Thyroid gland (tissue), 4 donors: ENCODE data around the gene SMAP2. TPM values are rescaled to one million over a fixed set of nuclear protein-coding genes. Genes with fewer than 3 reads are reported as not detected.

Experiments
- DNase-seq, 2 donors: peaks; one replicate each; pipeline ENCODE4 v3.0.0-alpha.2; 2019
- H3K27ac ChIP-seq, 3 donors: fragments of 200-600 bp; sonication (generic); 1 replicate in 2 of 3; 2 replicates in 1 of 3; pipeline ENCODE4 v1.5.1; 2016 to 2019; ENCODE audit warnings: mild to moderate bottlenecking in 1 of 3, moderate library complexity in 1 of 3
- H3K27me3 ChIP-seq: fragments of 200-600 bp; sonication (generic); one replicate; pipeline ENCODE4 v1.5.1; 2019
- H3K36me3 ChIP-seq, 2 donors: fragments of 200-600 bp; sonication (generic); one replicate each; pipeline ENCODE4 v1.5.1; 2016 to 2019
- H3K4me1 ChIP-seq, 2 donors: fragments of 200-600 bp; sonication (generic); one replicate each; pipeline ENCODE4 v1.5.1; 2017 to 2019
- H3K4me3 ChIP-seq, 3 donors: fragments of 200-600 bp; sonication (generic); replicated peaks in 1 of 3; 1 replicate in 2 of 3; 2 replicates in 1 of 3; pipeline ENCODE4 v1.5.1; 2016; ENCODE audit warnings: mild to moderate bottlenecking in 1 of 3
- H3K9me3 ChIP-seq: fragments of 200-600 bp; sonication (generic); one replicate; pipeline ENCODE4 v1.5.1; 2017
- POLR2A ChIP-seq, 2 donors: fragments of 450-650 bp; IDR thresholded peaks; one replicate each; pipeline ENCODE4 v1.6.1; 2017; ENCODE audit warnings: antibody characterized with exemption in 2 of 2, mild to moderate bottlenecking in 2 of 2, moderate library complexity in 1 of 2
- whole genome bisulfite sequencing, 2 donors: methylation state at CpG; one replicate each; pipeline ENCODE4 v1.1.5; 2017; 5-methylcytosine and 5-hydroxymethylcytosine counted together
- intact Hi-C: fragments of 100-400 bp; cut with DNase I; formaldehyde crosslinking; loops from one replicate; pipeline ENCODE4 v1.15.1; 2023
- total RNA-seq, 4 donors: library from RNA; depleted of rRNA; stranded (reverse); fragments of >200 nt; gene quantifications; one replicate each; pipeline ENCODE4 v1.2.3, GENCODE V29; 2016
- TF ChIP-seq, protein P1 (sequence below), 6 experiments: fragments of 200-600 bp in 3 of 6; fragments of 450-650 bp in 3 of 6; sonication (generic) in 3 of 6; IDR thresholded peaks; one replicate each; pipeline ENCODE4 v1.5.1; 2016 to 2019; ENCODE audit warnings: antibody characterized with exemption in 6 of 6, mild to moderate bottlenecking in 2 of 6, inconsistent platforms in 1 of 6, moderate library complexity in 1 of 6

The SMAP2 gene
- total RNA-seq, 4 donors from 2014 or later, result 21.9 to 29.3 (median 26.8) TPM

DNA sequence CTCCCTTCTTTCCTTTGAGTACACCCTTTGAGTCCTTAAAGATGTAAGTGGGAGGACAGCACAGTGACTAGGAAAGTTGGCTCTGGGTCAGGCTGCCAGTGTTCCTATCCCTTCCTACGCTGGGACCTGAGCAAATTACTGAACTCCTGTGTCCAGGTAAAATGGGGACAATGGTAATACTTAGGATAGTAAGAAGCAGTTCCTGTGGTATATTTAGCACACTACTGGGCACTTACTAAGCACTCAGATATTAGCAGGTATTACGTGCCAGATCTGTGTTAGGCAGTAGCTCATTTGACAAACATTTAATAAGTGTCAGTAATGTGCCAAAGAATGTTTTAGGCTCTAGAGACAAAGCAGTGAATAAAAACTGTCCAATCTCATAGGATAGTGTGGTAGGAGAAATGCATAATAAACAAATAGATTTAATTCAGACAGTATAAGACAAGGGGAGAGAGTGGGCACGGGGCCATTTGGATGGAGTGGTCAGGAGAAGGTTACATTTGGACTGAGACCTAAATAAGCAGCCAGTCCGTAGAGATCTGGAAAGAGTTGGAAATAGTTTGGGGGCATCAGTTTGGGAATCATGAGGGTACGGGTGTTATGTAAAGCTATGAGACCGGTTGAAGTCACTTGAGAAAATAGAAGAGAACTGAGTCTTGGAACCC lies 50.6 kb downstream of the SMAP2 start:
- no peak for DNase-seq
- intact Hi-C loops, result no loop called here
- H3K36me3 ChIP-seq, result no peaks in the 10 kb centered on the region
- H3K27me3 ChIP-seq, result no peaks in the 10 kb centered on the region
- H3K27ac ChIP-seq, result no peak overlapping the region
- TF ChIP-seq POLR2A (IDR thresholded peaks at IDR 0.05), result no peak
- TF ChIP-seq, protein P1, sequence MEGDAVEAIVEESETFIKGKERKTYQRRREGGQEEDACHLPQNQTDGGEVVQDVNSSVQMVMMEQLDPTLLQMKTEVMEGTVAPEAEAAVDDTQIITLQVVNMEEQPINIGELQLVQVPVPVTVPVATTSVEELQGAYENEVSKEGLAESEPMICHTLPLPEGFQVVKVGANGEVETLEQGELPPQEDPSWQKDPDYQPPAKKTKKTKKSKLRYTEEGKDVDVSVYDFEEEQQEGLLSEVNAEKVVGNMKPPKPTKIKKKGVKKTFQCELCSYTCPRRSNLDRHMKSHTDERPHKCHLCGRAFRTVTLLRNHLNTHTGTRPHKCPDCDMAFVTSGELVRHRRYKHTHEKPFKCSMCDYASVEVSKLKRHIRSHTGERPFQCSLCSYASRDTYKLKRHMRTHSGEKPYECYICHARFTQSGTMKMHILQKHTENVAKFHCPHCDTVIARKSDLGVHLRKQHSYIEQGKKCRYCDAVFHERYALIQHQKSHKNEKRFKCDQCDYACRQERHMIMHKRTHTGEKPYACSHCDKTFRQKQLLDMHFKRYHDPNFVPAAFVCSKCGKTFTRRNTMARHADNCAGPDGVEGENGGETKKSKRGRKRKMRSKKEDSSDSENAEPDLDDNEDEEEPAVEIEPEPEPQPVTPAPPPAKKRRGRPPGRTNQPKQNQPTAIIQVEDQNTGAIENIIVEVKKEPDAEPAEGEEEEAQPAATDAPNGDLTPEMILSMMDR (IDR thresholded peaks at IDR 0.05), result no peak
- no peaks in the 10 kb centered on the region for H3K9me3 ChIP-seq
- no peak overlapping the region for H3K4me3 ChIP-seq
- 92 to 94% methylated on average over 6 of the region's 6 CpGs for WGBS, 2 donors
- H3K4me1 ChIP-seq, result no peaks in the 10 kb centered on the region

DNA sequence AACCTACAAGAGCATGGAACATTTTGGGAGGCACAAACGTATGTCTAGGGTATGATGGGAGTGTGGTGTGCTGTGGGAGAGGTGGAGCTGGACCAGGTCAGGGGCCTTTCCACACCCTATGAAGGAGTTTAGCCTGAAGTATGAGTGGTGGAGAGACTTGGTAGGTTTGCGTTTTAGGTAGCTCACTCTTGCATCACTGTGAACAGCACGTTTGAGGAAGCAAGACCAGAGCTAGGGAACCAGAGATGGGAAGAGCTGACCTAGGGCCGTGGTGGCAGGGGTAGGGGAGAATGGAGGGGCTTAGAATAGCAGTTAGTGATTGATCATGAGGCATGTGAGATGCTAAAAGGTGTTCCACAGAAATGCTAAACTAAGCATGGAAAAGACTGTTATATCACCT lies 51.7 kb downstream of the SMAP2 start:
- H3K27ac ChIP-seq, result no peak overlapping the region
- H3K36me3 ChIP-seq, result no peaks in the 10 kb centered on the region
- no peak overlapping the region for H3K4me3 ChIP-seq
- no peaks in the 10 kb centered on the region for H3K27me3 ChIP-seq
- no peak for TF ChIP-seq POLR2A (IDR thresholded peaks at IDR 0.05)
- TF ChIP-seq, protein P1 (IDR thresholded peaks at IDR 0.05), result no peak
- intact Hi-C loops, result no loop called here
- H3K9me3 ChIP-seq, result no peaks in the 10 kb centered on the region
- H3K4me1 ChIP-seq, result no peaks in the 10 kb centered on the region
- WGBS, 2 donors, result 69 to 81% methylated on average over 4 of the region's 4 CpGs
- DNase-seq, result no peak

DNA sequence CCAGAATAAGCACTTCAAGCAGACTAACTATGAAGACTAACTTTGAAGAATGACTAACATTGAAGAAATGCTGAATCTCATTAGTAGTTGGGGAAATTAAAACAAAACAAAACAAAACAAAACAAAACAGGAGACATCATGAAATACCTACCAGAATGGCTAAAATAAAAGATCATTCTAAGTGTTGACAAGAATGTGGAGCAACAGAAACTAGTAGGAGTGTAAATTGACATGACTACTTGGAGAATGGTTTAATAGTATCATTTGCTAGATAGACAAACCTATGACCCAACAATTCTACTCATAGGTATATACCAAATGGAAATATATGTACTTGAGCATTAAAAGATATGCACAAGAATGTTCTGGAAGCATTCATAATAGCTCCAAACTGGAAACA lies 57.9 kb downstream of the SMAP2 start:
- no peak overlapping the region for H3K27ac ChIP-seq
- no peak overlapping the region for H3K4me3 ChIP-seq
- H3K9me3 ChIP-seq, result no peaks in the 10 kb centered on the region
- no peaks in the 10 kb centered on the region for H3K36me3 ChIP-seq
- H3K4me1 ChIP-seq, result no peaks in the 10 kb centered on the region
- H3K27me3 ChIP-seq, result no peaks in the 10 kb centered on the region
- TF ChIP-seq, protein P1 (IDR thresholded peaks at IDR 0.05), result no peak
- no peak for DNase-seq
- intact Hi-C loops, result no loop called here

DNA sequence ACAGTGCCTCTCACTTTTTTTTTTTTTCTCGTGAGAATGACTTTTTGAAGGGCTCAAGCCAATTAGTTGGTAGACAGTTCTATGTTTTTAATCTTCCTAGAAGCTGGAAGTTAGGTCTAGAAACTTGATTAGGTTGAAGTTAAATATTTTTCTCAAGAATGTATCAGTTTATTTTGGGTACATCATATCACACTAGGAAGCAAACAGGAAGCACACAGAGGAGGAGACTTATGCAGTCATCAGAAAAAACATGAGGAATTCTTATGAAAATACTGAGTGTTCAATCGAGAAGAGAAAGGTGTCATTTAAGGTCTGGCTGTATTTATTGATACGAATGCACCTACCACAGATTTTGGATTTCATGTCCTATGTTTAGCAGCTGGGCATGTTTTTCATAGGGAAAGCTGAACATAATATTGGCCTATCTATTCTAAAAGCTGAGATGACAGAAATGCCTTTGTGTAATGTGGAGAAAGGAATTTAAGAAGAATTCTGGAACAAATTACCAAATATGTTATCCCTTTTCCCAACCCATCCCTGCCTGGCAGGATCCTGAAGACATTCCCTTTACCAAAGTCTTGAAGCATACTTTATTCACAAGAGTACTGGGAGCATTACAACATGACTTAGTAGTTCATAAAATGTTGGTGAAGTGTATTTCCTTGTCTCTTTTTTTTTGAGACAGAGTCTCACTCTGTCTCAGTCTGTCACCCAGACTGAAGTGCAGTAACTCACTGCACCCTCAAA lies 59.3 kb downstream of the SMAP2 start:
- intact Hi-C loops, result no loop called here
- no peak for DNase-seq
- TF ChIP-seq, protein P1 (IDR thresholded peaks at IDR 0.05), result no peak
- TF ChIP-seq POLR2A (IDR thresholded peaks at IDR 0.05), result no peak
- Histone ChIP-seq H3K4me3 (no peak overlapping the region), H3K27ac (no peak overlapping the region), H3K9me3 (no peaks in the 10 kb centered on the region), H3K4me1 (no peaks in the 10 kb centered on the region), H3K27me3 (no peaks in the 10 kb centered on the region), H3K36me3 (no peaks in the 10 kb centered on the region)
- 66 to 77% methylated on average over 3 of the region's 3 CpGs for WGBS, 2 donors

DNA sequence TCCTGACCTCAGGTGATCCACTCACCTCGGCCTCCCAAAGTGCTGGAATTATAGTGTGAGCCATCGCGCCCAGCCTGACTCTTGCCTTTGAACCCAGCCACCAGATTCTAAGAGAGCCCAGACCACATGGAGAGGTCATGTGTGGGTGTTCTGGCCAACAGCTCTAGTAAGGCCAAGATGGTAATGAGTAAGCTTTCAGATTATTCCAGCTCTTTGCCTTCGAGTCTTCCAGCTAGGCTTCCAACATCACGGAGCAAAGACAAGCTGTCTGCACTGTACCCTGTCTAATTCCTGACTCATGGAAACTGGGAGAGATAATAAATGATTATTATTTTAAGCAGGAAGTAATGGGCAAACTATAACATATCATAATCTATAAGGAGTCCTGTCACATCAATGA lies 61.9 kb downstream of the SMAP2 start:
- intact Hi-C loops, result no loop called here
- Histone ChIP-seq H3K27me3 (no peaks in the 10 kb centered on the region), H3K27ac (no peak overlapping the region), H3K36me3 (no peaks in the 10 kb centered on the region), H3K4me1 (peaks cover 0 to 4% of the 10 kb centered on the region in 2 donors), H3K4me3 (no peak overlapping the region), H3K9me3 (no peaks in the 10 kb centered on the region)
- WGBS, 2 donors, result 88 to 89% methylated on average over 5 of the region's 5 CpGs
- no peak for DNase-seq
- TF ChIP-seq, protein P1 (IDR thresholded peaks at IDR 0.05), result no peak
- no peak for TF ChIP-seq POLR2A (IDR thresholded peaks at IDR 0.05)
